HG02610 (cell line): ENCODE results near the gene ZNF324.
A peak's percentile ranks its signal among the peaks of the same experiment; 100 is the strongest.
"Not testable (repeated sequence)": the region's sequence is repeated elsewhere in the genome, so short reads cannot be mapped to it uniquely, and the experiment has no call there.

Experiments used
- ATAC-seq: cut with Tn5 transposase; IDR thresholded peaks from one replicate; pipeline ENCODE4 v1.9.1; 2021; ENCODE audit warnings: mild to moderate bottlenecking, moderate library complexity; ENCODE audit not compliant: unreplicated experiment

The ZNF324 gene

DNA sequence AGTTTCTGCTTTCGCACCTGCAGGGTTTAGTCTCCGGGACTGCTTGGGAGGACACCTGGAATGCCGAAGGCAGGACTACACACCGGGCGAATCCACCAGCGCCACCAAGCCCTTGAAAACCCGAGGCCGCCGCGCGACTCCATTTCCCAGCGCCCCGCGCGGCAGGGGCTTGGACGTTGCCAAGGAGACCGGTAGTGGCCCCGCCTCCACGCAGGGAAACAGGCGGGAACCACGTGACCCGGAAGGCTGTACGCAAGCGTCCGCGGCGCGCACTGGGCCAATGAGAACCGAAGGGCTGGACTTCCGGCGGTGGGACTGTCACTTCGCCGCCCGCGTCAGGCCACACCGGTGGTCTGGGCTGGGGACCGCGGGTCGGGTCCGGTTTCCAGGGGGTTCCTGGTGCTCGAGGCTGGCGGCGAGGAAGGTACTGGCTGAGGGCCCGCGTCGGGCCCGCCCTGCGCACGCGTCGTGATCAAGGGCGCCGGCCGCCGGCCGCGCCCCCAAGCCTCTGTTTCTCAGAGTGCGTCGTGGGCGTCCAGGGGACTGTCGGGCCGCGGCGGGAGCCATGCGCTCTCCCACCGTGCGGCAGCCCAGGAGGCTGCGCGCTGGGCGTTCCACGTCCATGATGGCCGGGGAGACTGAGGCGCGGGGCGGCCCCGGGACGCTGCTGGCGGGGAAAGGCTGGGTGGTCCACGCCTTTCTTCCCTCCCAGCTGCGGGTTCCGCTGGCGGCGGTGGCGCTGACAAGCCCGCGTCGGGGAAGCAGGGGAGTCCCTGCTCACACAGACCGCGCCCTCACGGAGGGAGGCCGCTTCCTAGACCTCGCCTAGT, at the start of gene ZNF324:
ZNF324 (plus strand) TSS at position 321 of the 830 bp plus-strand sequence. CDS start 2,106 bp downstream, outside the sequence.
- peak; percentile 84 for ATAC-seq

GRCh38 chr19:58428617-58429016, 38.3 kb upstream of the ZNF324 start:
- ATAC-seq, result no peak

GRCh38 chr19:58429745-58430144, 37.1 kb upstream of the ZNF324 start:
- ATAC-seq, result no peak

GRCh38 chr19:58434217-58434616, 32.7 kb upstream of the ZNF324 start:
- ATAC-seq, result no peak

- peak; percentile 93 for ATAC-seq
These were observed 27.0 kb upstream of the ZNF324 start, which contains the start of gene ZNF132 for GRCh38 chr19:58439576-58440554. ZNF132 (minus strand) TSS chr19:58440153; CDS start chr19:58439821, 332 bp downstream.

- ATAC-seq, result no peak
These were observed 26.3 kb upstream of the ZNF324 start for GRCh38 chr19:58440556-58440955.

GRCh38 chr19:58442986-58443385, 23.9 kb upstream of the ZNF324 start:
- ATAC-seq, result not testable (repeated sequence)

- ATAC-seq, result not testable (repeated sequence)
These were observed 18.0 kb upstream of the ZNF324 start for GRCh38 chr19:58448860-58449259.

- not testable (repeated sequence) for ATAC-seq
These were observed 16.9 kb upstream of the ZNF324 start for GRCh38 chr19:58449980-58450379.

GRCh38 chr19:58450856-58451357, 16.0 kb upstream of the ZNF324 start:
- ATAC-seq, result no peak

GRCh38 chr19:58451358-58452101, 15.3 kb upstream of the ZNF324 start, which contains the start of gene ZNF324B:
ZNF324B (plus strand) TSS chr19:58451622; CDS start chr19:58453702, 2,080 bp downstream.
- peak; percentile 94 for ATAC-seq

- ATAC-seq, result no peak
These were observed 13.1 kb upstream of the ZNF324 start for GRCh38 chr19:58453743-58454142.

- no peak for ATAC-seq
These were observed 11.6 kb upstream of the ZNF324 start for GRCh38 chr19:58455306-58455705.

GRCh38 chr19:58456111-58456510, 10.8 kb upstream of the ZNF324 start:
- no peak for ATAC-seq

DNA sequence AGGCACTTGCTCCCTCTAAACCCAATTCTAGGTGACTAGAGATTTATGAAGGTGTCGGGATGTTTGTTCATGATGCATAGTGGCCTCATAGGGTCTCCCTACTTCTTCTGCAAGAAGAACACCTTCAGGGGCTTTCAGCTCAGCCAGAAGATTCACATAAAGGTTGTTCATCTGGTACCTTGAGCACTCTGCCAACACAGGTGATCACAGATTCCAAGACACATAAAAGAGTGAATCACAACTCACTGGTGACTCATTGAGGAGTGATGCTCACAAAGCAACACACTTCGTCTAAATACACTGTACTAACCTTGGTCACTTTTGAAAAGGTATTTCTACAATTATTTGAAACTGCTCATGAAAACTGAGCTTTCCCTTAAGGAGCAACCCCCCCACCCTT, 6.8 kb upstream of the ZNF324 start:
- no peak for ATAC-seq

DNA sequence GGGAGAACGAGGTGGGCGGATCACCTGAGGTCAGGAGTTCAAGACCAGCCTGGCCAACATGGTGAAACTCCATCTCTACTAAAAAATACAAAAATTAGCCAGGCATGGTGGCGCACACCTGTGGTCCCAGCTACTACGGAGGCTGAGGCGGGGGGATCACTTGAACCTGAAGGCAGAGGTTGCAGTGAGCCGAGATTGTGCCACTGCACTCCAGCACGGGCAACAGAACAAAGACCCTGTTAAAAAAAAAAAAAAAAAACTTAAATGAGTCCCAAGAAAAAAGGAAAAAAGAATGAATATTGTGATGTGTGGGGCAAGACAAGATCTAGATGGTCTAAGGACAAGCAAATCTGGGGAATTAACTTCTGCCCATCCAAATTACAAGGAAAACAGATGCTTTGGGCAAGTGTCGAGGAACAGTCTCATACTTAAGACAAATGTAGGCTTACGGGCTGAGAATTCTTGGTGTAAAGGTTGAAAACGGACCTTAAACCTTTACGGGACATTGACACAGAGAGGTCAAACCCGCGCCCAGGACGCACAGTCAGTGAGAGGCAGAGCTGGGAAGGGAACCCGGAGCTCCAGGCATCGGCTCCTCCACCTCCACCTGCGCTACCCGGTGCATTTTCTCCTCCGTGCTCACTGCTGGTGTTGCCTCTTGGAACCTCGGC, 656 bp upstream of the ZNF324 start:
- peak; percentile 8 for ATAC-seq

DNA sequence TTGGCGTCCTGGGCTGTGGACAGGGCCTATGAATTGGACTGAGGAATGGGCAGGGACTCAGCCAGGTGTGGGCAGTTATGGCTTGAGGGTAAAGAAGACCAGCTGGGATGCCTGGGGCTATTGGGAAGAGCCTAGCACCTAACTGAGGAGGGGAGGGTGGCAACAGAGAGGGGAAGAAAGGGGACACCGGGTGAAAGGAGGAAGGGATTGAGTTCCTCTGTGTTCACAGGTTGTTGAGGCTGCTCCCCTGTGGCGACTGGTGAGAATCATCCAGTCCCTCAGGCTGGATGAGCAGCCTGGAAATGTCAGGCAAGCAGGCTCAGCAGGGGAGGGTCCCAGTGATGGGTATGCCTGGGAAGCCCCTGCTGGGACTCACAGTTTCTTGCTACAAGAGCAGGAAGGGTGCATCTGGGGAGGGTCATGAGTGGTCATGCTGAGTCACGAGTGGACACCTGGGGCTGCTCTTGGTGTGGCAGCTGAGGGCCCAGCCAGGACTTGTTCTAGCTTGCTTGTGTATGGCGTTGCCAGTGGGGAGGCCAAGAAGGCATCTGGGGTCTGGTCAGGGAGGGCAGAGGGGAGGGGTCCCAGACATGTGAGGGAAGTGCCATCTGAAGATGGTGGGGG, 1.4 kb downstream of the ZNF324 start:
- ATAC-seq, result no peak

DNA sequence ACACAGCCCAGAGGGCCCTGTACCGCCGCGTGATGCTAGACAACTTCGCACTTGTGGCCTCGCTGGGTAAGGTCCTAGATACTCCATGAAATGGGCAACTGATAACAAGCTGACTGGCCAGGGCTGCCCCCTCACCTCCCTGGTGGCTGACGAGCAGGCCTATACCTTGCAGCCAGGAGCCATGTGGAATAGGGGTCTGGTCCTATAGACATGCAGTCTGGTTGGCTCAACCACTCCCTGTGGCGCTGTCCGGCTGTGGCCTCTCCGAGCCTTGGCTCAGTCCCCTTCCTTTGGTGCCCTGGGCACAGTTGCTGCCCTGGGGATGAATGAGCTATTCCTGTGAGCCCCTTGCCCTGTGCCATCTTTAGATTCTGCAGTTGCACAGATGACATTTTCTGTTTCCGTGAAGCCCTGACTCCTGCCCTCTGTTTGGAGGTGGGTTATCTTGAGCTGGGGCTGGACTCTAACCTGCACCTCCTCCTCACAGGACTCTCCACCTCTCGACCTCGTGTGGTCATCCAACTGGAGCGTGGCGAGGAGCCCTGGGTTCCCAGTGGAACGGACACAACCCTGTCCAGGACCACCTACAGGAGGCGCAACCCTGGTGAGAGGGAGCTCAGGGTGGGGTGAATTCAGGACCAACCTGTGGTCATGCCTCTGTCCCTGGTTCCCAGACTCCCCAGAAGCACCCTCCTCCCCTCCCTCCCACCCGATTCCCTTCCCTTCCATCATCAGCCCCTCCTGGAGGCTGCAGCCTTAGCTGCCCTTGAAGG, 2.5 kb downstream of the ZNF324 start:
- no peak for ATAC-seq
